Activated CD4-positive, CD25-positive, alpha-beta regulatory T cell treated with anti-CD3 and anti-CD28 coated beads, Interleukin-2, amount 50 U/mL, for 16 hours (primary cell): ENCODE measurements around the gene TXNDC11.

Experiments used
- DNase-seq: peaks from one replicate; pipeline ENCODE4 v3.0.0-alpha.2; 2020; ENCODE audit warnings: low read depth, low spot score

TXNDC11 gene

GRCh38 chr16:11675561-11676511, 66.8 kb downstream of the TXNDC11 start:
- no peak for DNase-seq

- DNase-seq, result no peak
Observed at GRCh38 chr16:11674818-11675560, 67.7 kb downstream of the TXNDC11 start.

GRCh38 chr16:11674001-11674817, 68.4 kb downstream of the TXNDC11 start:
- no peak for DNase-seq

GRCh38 chr16:11673091-11674000, 69.3 kb downstream of the TXNDC11 start:
- DNase-seq, result no peak

DNA sequence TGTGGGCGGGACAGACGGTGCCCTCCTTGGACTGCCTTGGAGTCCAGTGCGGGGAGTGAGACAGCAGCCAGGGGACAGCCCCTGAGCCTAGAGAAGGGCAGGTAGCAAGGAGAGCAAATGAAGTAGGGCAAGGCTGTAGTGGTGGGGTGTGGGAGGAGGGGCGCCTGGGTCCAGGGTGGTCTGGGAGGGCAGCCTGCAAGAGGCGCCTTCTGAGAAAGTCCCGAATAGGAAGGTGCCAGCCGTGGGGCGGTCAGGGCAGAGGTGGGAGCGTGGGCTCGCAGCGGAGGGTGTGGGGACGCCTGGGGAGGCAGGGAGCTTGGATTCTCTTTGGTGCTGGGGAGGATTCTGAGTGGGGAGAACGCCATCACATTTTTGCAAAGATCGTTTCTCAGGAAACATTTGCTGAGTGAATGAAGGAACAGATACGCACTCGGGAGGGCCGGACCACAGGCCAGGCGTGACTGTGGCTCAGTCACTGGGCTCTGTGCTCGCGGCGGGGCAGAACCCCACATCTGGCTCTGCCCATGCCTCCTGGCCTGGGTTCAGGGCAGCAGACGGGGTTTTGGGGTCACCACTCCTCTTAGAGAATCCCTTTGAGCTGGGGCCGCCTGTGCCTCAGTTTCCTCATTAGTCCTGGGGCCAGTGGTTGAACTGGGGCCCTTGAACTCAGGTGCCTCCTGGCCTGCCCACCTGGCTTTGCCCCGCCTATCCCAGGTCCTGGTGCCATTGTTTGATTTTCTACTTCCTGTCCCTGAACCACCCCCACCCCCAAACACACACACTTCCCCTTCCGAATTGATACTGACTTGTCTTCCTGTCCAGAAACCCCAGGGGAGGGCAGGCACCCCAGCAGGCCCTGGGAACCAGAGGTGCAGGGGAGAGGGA, 70.2 kb downstream of the TXNDC11 start:
- no peak for DNase-seq

DNA sequence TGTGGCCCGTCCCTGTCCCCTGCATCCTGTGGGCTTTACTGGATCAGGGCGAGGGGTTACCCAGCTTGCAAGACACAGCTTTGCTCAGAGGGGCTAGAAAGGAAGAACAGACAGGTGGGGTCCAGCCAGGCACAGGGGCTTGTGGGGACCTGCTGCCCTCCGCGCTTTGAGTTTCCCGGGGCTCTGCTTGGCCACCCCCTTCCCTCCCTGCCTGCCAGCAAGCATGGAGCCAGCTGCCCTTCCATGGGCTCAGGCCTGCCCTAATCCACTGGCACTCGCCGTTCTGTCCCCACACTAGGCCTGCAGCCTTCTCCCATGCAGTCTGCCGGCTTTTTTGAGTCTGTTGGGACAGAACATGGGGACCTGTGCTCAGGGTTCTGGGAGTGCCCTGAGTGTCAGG, 71.0 kb downstream of the TXNDC11 start:
- no peak for DNase-seq

- DNase-seq, result no peak
Observed at GRCh38 chr16:11671271-11671670, 71.4 kb downstream of the TXNDC11 start.

GRCh38 chr16:11670171-11671131, 72.2 kb downstream of the TXNDC11 start:
- no peak for DNase-seq

DNA sequence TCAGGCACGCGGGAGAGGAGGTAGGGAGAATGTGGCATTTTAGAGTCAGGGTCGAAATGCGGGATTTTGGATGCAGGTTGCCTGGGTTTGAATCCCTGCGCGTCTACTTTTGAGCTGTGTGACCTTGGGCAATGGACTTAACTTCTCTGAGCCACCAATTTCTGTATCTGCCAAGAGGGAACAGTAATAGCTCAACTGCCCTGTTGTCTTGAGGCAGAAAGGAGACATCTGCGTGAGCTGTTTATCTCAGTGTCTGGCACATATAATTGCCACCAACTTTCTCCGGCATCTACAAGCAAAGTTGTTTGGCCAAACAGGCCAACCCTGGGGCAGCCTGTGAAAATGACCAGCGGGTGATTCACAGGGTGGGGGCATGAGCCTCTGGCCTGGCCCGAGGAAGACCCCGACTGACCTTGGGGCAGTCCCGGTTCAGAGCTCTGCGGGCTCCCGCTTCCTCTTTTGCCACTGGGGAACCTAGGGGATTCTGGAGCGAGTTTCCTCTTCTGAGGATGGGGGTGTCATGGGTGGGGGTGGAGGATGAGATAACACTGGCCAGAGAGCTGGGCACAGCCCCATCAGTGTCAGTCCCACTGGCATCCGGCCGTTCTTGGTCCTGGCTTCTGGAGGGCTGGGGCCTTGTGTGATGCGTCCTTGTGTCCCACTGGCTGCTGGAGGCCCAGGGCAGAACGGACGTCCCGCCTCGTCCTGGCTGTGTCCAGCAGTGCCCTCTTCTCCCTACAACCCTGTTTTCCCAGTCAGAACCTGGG, 73.1 kb downstream of the TXNDC11 start:
- DNase-seq, result no peak

GRCh38 chr16:11668623-11669379, 73.9 kb downstream of the TXNDC11 start:
- no peak for DNase-seq

DNA sequence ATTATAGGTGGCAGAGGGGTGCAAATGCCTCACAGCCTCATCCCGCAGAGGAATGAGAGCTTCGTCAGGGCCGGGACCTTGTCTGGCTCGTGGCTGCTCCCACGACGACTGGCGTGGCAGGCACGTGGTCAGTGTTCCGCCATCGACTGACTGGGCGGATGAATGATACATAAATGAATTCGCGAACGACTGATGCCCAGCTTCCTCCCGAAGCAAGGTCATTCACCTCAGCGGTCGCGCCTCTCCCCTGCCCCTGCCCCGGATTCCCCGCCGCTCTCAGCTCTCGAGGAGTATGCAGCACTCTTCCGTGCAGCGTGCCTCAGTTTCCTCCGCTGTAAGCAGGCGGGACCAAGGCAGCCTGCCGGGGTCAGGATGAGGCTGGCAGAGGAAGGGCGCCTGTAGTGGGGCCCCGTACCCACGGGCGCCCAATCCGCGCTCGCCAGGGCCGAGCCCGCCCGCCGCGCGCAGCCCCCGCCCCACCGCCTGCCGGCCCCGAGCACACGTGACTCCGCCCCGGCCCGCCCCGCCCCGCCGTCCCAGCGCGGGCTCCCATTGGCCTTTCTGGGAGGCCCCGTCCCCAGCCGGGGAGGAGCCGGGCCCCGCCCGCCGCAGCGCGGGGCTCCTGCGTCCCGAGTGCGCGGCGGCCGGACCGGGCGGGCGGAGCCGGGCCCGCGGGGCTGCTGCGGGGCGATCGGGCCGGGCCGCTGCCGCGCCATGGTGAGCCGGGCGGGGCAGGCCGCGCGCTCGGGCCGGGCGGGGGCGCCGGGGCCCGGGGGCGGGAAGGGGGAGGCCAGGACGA, 74.6 kb downstream of the TXNDC11 start, which contains the start of gene SNN:
Gene SNN (plus strand): TSS at position 632 of the 799 bp plus-strand sequence. CDS start 7,605 bp downstream, outside the sequence.
- DNase-seq, result peak; percentile 70

GRCh38 chr16:11667221-11667823, 75.3 kb downstream of the TXNDC11 start:
- no peak for DNase-seq

- no peak for DNase-seq
Observed at GRCh38 chr16:11666103-11667055, 76.3 kb downstream of the TXNDC11 start.

GRCh38 chr16:11665071-11665491, 77.6 kb downstream of the TXNDC11 start:
- no peak for DNase-seq
